Measurements from ENCODE around the gene CACNB3.

CACNB3 gene

DNA sequence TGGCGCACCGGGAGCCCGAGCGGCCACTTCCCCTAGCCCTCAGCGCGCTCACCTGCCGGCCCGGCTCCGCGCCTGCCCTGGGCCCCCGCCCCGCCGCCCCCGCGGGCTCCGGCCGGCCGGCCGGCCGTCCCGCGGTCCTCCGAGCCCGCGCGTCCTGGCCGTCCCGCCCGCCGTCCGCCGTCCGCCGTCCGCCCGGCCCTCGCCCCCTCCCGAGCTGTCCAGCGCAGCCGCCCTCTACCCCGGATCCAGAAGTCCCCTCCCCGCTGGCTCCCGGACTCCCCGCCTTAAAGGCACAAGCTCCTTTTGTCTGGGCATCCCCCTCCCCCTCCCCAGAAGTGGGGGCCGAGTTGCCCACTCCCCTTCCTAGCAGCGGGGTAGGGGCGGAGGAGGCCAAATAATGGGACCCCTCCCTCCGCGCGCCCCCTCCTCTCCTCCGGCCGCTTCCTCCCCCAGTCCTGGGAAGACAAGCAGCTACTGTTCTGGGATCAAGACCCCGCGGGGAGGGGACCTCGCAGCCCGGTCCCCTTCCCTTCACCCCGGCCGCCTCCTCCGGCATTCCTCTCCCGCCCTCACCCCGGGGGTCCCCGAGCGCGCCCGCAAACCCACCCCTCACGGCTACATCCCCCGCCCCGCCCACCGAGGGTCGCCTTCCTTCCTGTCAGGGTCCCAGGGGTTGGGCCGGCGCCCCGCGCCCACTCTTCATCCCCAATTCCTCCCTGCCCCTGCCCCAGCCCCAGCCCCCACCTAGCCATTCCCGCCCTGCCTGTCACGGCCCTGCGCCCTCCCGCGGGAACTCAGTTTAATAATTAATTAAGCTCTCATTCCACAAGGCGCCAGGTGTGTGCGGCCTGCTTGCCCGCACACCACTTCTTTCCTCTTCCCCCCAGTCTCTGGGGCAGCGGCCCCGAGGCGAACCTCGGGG is 29.2 kb upstream of the CACNB3 start, which contains the start of gene ADCY6:
TSS of gene ADCY6 (minus strand) at position 236 of the 922 bp plus-strand sequence. CDS start 5,655 bp downstream, outside the sequence.
- DNase-seq (ENCODE audit: low read depth), result no peak

DNA sequence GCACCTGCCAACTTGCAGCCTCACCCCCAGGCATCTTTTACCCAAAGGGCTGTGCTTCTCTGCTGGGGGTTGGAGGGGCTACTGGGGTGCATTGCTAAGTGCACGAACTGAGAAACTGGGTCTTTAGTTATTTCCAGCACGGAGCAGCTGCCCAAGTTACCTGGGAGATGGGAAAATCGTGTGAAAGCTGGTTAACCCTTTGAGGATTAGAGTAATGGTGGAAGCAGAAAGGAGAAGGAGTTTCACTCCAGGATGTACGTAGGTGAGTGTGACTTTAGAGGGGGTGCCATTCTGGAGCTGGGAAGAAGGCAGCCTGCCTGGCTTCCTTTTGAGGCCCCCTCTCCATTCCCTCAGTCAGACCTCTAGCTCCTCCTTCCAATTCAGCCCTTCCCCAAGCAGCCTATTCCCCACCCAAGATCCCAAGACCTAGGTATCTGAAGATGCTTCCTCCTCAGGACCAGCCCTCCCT is 28.4 kb upstream of the CACNB3 start:
- DNase-seq (ENCODE audit: low read depth), result no peak

DNA sequence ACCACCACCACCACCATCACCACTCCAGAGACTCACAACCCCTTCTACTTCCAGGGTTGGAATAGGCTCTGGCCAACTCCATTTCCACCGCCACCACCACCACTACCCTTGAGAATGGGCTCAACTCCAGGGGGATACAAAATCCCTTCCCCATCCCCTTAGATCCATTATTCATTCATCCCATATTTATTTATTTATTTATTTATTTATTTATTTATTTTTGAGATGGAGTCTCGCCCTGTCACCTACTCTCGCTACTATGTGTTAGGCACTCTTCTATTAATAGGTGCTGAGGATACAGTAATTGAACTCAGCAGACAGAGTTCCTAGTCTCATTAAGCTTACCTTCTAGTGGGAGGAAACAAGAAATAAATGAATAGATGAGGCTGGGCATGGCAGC is 24.6 kb upstream of the CACNB3 start:
- no peak for DNase-seq (ENCODE audit: low read depth)

DNA sequence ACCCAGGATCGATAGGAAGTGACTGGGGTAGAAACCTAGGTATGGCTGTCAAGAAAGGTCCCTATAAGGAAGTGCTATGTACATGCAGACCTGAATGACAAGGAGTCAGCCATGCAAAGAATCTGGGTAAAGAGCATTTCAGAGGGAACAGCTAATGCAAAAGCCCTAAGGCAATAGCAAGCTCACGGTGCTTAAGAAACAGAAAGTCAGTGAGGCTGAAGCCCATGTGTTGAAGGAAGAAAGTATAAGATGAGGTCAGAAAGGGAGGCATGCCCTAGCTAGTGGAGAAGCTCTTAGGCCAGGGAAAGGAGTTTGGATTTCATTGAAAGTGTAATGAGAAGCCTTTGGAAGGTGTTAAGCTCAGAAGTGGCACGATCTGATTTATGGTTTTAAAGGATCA is 23.4 kb upstream of the CACNB3 start:
- DNase-seq (ENCODE audit: low read depth), result no peak

DNA sequence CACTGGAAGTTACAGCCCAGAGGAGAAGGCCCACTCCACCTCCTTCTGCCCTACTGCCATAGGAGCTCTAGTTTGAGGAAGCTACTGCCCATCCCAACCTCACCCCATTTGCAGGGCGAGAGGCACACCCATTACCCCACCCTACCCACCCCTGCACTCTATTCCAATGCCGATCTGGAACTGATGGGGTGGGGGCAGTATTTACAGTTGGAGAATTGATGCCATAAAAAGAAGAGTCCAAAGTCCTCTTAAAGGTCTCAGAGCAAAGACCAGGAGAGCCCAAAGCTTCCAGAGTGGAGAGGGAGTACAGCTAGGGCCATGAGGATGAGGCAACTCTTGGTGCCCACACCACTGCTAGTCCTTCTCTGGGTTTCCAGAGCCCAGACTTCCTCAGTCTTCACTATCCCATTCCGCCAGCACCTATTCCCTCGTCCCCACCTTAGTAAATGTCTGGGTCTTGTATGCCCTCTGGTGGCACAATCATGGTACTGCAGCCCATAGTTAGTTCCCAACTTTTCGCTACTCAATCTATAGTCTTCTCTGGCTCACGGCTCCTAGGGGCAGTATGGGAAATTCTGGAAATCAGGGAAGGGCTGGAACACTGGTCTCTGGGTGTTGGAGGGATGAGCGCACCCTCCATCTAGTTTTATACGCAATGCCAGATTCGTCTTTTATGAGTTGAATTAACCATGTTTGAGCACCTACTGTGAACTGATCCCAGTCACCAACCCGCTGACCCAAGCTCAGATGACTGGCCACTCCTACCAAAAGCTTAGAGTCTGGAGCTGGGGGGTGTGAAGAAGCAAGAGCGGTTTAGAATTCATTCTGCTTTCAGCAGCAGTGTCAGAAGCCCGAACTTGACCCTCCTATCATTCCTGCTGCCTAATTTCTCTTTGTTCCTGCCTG is 22.5 kb upstream of the CACNB3 start:
- DNase-seq (ENCODE audit: low read depth), result no peak

DNA sequence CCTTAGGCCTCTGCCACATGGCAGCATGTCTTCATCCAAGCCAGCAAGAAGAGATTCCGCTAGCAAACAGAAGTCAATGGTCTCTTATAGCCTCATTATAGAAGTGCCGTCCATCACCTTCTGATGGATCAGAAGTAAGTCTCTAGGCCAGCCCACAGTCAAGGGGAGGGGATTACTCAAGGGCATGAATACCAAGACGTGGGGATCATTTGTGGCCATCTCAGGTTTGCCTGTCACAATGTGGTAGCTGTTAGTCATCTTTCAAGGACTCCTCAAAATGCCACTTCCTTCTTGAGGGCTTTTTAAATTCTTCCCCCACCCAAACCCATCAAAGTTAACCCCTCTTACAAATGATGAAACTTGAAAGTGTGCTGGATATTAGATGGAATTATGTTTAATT is 21.3 kb upstream of the CACNB3 start:
- no peak for DNase-seq (ENCODE audit: low read depth)

DNA sequence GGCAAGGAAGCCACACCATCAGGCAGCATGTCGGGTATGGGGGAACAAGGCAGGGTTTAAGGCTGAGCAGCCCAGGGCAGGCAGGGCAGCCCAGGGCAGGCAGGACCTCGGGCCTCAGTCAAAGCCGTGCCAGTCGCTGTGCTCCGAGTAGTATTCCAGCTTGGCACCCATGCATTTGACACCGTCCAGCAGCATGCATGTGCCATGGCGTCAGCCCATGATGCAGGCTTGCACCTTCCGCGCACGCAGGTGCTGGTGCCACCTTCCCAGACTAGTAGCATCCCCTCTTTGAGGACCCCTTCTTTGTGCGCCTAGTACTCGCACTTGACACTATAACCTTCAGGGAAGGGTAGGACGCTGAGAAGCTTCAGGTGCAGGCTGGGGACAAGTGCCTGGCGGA is 17.8 kb upstream of the CACNB3 start:
- DNase-seq (ENCODE audit: low read depth), result no peak

DNA sequence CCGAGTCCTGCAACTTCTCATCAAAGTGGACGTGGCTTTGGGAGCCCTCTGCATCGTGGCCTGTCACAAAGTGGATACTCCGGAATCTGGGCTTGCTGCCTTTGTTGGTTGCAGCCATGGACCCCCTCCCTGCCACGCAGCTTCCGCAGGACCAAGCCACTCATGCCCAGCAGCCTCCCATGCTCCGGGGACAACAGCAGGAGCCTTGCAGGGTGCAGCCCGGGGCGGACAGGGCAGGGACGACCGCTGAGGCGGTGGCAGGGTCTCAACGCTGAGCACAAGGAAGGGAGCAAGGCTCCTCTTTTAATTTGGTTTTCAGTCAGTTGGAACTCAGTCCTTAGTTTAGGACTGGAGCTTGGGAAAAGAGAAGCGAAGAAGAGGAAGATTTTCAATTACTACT is 17.3 kb upstream of the CACNB3 start:
- no peak for DNase-seq (ENCODE audit: low read depth)

DNA sequence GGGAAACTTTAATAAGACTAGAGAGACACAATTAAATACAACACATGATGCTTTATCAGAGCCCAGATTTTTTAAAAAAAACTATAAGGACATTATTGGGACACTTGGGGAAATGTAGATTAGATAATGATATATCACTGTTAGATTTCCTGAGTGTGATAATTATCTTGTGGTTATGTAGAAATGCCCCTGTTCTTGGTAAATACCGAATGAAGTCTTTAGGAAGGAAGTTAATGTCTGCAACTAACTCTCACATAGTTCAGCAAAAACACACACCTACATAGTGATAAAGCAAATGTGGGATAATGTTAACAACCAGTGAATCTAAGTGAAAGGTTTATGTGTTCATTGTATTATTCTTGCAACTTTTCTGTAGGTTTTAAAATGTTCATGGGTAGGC is 14.6 kb upstream of the CACNB3 start:
- no peak for DNase-seq (ENCODE audit: low read depth)

DNA sequence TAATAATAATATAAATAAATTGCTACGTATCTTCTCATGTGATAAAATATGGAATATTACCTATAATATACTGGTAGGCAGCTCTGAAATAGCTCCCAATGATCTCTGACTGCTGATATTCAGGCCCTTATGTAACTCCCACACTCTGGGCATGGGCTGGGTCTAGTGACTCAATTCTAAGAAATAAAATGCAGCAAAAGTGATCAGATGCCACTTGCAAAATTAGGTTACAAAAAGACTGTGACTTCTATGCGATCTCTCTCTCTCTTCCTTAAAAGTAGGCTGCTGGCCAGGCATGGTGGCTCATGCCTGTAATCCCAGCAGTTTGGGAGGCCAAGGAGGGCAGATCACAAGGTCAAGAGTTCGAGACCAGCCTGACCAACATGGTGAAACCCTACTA is 10.3 kb upstream of the CACNB3 start:
- DNase-seq (ENCODE audit: low read depth), result no peak

DNA sequence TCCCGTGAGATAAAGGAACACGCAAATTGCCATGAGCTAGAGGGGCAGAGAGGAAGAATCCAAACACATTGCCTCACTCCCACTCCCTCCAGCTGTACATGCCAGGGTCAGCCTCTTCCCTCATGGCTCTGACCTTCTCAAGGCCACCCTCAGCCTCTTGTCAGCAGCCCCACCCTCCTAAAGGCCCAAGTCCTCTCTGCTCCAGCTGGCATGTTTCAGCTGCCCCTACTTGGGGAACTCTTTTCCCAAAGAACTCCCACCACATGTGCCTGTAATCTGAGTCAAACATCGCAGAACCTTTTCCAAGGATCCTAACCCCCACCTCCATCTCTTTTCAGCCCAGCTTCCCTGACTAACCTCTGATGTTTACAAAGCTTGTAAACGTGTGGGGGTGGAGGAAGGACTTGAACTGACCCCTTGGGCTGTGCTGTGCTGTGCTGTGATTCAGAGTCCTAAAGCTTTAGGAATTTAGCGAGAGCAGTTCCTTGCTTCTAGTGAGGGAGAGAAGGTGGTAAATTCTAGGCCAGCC is 7.3 kb upstream of the CACNB3 start:
- DNase-seq (ENCODE audit: low read depth), result peak; percentile 89

DNA sequence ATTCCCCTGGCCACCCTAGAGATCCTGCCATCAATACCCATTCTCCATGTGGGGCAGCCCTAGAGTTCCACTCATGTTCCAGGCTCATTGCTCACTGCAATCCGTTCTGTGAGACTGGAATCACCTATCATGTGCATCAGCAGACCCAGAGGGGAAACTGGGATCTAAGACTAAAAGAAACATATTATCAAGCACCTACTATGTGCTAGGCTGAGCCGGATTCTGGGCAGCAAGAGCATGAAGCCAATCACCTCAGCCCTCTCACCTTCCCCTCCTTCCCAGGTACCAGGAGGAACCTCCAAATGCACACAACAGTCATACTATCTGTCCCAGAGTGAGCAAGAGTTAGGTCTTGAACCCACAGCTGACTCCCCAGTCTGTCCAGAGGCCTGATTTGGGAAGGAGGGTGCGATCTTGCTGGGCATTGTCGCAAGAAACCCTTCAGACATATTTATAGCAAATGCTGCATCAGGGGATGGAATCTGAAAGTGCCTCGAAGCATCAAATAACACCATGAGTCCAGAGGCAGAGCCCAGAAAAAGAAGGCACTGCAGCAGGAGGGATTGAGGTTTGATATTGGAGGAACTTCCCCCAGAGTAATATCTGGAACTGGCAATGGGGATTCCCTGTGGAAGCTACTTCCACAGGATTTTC is 6.7 kb upstream of the CACNB3 start:
- DNase-seq (ENCODE audit: low read depth), result no peak

DNA sequence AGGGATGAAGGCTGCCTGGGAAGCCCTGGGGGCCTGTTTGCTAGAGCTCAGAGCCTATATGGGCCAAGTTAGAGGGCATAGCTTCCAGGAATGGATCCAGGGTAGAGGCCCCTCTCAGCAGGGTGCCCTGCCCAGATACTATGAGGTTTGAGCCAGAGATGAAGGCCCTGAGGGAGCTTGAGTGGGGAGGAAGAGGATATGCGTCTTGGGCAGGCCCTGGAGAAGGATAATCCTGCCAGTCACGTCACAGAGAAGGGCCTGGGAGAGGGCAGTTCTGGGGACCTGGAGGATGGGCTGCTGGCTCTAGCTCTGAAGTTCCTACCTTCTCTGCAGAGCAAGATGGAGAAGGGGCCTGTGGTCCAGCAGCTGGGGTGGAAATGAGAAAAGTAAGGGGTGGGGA is 5.9 kb upstream of the CACNB3 start:
- no peak for DNase-seq (ENCODE audit: low read depth)

DNA sequence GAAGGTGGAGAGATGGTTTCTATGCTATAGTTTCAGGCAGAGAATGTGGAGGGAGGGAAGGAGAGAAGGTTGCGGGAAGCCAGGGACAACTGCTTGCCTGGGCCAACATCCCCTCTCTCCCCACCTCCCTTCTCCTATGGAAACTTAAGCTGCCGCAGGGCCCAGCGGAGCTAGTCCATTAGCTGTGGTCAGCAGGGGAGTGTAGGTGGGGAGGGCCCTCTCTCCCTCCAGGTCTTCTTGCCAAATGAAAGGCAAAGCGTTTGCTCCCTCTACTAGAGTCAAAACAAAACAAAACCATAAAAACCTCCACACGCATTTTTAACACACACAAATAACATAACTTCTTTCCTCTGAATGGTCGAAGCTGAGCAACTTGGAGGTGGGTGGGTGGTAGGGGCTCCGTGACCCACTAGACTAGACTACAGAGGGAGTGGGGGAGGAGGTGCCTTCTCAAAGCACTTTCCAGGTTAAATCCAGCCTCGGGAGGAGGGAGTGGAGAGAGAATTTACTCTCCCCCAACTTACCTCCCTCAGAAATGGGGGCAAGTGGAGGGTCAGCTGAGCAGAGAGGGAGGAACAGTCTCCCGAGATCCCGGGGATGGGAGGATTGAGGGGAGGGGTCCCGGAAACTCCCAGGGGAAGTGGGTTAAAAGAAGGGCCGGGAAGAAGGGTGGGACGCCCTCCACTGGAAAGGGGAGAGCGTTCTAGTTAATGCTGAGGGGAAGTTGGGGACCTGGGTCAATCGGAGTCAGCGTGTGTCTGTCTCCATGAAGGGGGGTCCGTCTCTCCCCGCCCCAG is 4.6 kb upstream of the CACNB3 start:
- DNase-seq (ENCODE audit: low read depth), result no peak

DNA sequence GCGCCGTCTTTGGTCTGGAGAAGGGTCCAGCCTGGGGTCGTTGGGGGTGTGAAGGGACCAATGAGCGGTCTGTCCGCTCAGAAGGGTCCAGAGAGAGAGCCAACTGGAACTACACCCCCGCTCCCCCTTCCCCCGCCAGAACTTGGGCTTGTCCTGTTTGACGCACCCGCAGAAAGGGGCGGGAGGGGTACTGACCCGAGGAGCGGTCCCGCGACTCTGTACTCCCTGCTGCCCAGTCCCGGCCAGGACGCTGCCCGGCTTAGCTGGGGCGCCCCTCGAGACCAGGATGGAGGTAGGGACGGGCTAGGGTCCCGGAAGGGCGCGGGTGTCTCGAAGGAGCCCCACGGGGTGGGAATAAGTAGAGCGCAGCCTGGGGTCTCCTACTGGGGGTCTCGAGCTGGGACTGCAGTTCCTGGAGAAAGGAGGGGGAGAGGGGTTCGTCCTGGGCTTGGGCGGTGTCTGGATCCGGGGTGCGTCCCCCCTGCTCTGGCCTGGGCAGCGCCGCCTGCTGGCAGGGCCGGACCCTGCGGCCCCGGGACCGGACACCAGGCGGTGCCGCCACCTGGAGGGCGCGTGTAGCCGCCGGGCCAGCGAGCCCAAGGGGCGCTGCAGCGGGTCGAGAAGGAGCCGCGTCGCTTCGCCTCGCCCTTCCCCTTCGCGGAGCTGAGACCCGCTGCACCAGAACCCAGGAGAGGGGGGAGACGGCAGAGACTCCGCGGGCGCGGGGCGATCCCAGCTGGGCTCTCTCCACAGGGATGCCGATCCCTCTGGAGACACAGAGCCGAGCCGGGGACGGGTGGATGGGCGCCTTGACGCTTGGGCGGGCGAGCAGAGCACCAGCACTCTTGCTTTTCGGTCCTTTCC is 3.8 kb upstream of the CACNB3 start:
- DNase-seq (ENCODE audit: low read depth), result no peak

DNA sequence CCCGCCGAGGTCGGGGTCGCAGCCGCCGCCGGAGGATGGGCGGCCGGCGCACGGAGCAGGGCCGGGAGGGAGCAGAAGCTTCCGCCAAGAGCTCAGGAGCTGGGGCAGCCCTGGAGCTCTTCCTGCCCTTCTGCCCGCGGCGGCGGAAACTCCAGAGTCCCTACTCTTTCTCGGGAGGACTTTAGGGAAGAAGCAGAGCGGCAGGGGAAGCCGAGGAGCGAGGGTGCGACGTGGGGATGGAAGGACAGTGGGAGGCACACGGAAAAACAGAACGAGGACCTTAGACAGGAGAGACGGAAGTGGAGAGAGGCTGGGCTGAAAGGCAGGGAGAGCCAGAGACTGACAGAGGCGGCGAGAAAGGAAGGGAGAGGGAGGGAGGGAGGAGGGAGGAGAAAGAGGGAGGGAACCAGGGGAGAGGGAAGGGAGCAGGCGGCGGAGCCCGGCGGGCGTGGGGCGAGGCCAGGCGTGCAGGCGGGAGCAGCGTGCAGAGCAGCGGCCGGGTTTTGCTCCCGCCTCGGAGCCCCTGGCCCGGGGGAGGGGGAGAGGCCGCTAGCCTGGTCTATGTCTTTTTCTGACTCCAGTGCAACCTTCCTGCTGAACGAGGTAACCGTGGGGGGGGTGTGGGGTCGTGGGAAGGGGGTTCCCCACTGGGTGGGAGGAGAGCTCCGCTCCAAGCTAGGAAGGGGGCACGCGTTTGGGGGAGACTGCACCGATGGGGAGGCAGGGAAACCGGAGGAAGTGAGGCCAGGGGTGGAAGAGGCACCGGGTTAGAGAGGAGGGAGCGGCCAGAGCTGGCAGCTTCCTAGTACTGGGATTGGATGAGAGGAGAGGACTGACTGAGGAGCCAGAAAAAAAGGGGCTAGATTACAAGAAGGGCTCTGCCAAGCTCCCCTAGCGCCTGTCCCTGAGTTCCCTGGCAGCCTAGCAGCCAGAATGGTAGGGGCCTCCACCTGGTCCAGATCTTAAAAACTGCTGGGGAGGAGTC is 2.9 kb upstream of the CACNB3 start:
- DNase-seq (ENCODE audit: low read depth), result no peak

DNA sequence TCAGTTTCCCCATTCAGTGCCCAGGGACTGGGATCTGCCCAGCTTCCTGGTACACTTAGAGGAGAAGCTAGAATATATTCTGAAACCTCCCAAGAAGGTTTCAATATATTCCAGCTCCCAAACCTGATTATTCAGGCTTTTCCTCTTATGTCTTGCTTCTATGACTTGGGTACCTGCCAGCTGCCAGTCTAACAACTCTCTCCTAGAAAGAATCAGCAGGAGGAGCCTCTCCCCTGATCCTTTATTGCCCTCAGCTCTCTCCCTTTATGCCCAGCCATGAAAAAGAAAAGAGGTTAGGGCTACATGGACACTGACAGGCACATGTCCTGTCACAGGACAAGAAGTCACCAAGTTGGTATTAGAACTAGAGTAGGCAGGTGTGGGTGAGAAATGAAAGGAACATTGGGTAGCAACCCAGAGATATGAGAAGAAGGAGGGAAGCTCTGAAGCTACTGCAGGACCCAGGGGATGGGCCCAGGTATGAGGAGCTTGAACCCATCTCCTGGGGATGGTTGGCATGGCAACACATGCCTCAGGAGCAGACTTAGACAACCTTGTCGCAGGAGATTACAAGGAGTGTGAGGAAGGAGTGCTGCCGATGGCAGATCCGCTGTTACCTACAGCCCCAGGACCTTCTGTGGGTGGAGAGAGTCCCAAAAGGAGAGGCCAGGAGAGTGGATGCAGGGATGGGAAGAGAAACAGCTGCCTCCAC is 2.0 kb upstream of the CACNB3 start:
- no peak for DNase-seq (ENCODE audit: low read depth)
